Spleen (tissue), 7 donors: Measurements from ENCODE around the gene INPP4B.

ENCODE experiments used
- POLR2A ChIP-seq, 3 donors: fragments of 450-650 bp; IDR thresholded peaks; one replicate each; pipeline ENCODE4 v1.5.1; 2017; ENCODE audit warnings: antibody characterized with exemption in 3 of 3, mild to moderate bottlenecking in 1 of 3
- POLR2AphosphoS5 ChIP-seq, 3 donors: sonication (generic); formaldehyde crosslinking; IDR thresholded peaks; one replicate each; pipeline ENCODE4 v1.5.1; 2017; ENCODE audit warnings: antibody characterized with exemption in 3 of 3
- TF ChIP-seq, protein P1 (sequence below), 11 experiments: fragments of 200-600 bp in 7 of 11; fragments of 450-650 bp in 4 of 11; sonication (generic) in 4 of 11; IDR thresholded peaks in 8 of 11; conservative IDR thresholded peaks in 3 of 11; 1 replicate in 7 of 11; 2 replicates in 4 of 11; pipeline versions ENCODE4 v1.4.0 to v1.8.0; 2016 to 2021; ENCODE audit warnings: antibody characterized with exemption in 11 of 11, inconsistent platforms in 4 of 11, mild to moderate bottlenecking in 1 of 11
- donor health status: DM: no; HTN: no; CAD: no; lungs with moderate emphysema.
- donor health status: DM: no; HTN: no; CAD: no.
- donor health status: DM: no; HTN: no; CAD: no.

DNA sequence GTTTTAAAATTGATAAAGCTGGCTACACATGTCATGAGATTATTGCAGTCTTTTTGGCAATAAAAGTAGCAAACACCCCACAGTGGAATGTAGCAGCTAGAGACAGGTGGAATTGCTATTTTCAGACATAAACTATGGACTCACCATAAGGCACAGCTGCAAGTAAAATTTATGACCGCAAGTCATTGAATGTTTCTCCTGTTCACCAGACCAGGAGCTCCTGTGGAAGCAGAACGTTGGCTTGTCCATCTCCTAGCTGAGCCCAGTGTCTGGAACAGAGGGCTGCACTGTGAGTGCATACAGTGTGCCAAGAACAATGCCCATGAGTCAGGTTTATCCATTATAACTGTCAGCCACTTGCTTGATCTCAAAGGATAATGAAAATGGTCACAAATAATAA lies 538.2 kb downstream of the INPP4B start:
- TF ChIP-seq, protein P1, sequence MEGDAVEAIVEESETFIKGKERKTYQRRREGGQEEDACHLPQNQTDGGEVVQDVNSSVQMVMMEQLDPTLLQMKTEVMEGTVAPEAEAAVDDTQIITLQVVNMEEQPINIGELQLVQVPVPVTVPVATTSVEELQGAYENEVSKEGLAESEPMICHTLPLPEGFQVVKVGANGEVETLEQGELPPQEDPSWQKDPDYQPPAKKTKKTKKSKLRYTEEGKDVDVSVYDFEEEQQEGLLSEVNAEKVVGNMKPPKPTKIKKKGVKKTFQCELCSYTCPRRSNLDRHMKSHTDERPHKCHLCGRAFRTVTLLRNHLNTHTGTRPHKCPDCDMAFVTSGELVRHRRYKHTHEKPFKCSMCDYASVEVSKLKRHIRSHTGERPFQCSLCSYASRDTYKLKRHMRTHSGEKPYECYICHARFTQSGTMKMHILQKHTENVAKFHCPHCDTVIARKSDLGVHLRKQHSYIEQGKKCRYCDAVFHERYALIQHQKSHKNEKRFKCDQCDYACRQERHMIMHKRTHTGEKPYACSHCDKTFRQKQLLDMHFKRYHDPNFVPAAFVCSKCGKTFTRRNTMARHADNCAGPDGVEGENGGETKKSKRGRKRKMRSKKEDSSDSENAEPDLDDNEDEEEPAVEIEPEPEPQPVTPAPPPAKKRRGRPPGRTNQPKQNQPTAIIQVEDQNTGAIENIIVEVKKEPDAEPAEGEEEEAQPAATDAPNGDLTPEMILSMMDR (IDR thresholded peaks at IDR 0.05 in 8 of 11, conservative IDR thresholded peaks at IDR 0.05 in 3 of 11) = no peak
- no peak for TF ChIP-seq POLR2AphosphoS5 (IDR thresholded peaks at IDR 0.05)
- no peak for TF ChIP-seq POLR2A (IDR thresholded peaks at IDR 0.05)
